KG1 (cell line): ENCODE data around the gene GPR158.

Experiments used
- DNase-seq: peaks from one replicate; lab custom pipeline; 2025; lab: John Stamatoyannopoulos, UW

GPR158 gene

DNA sequence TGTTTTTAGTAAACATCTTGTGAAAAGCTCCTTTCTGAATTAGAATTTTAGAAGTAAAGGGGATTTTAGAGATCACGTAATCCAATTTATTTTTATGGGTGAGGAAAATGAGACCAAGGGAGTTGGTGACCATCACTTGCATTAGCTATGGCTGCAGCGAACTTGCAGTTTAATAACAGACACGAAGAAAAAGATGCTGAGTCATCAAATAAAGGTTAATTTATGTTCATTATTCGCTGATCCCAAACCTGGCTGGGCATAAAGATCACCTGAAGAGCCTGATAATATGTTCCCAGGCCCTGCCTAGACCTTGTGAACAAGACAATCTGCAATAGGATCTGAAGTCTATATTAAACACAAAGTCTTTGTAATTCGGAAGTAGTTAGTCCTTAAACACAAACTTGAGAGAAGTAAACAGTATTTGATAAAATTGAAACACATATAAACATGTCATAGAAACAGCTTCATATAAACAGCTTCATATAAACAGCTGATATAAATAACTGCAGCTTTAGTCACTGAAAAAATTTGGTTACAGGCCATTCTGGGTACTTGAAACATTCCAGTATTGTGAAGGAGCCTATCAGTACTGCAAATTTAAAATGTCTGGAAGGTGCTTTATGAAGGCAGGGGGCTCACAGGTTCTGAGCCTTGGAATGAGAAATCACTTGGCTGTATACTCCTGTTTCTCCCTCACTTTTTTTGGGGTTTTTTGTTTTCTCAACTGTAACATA is 16.5 kb downstream of the GPR158 start:
- DNase-seq: no peak

DNA sequence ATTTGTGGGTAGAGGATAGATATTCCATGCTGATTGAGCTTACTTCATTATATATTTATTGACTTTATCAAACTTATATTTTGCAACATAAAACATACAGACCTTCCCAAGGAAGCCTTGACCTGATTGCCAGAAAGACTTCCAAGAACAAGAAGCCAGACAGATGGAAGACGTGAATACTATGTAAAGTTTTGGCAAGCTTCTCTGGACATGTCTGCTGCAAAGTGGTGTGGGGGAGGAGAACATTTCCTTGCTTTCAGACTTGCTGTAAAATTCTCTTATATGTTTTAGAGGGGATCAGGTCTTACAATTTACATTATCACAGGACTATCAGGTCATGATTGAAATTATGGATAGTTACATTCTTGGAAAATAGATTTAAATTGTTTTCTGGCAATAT is 23.4 kb downstream of the GPR158 start:
- DNase-seq: no peak

DNA sequence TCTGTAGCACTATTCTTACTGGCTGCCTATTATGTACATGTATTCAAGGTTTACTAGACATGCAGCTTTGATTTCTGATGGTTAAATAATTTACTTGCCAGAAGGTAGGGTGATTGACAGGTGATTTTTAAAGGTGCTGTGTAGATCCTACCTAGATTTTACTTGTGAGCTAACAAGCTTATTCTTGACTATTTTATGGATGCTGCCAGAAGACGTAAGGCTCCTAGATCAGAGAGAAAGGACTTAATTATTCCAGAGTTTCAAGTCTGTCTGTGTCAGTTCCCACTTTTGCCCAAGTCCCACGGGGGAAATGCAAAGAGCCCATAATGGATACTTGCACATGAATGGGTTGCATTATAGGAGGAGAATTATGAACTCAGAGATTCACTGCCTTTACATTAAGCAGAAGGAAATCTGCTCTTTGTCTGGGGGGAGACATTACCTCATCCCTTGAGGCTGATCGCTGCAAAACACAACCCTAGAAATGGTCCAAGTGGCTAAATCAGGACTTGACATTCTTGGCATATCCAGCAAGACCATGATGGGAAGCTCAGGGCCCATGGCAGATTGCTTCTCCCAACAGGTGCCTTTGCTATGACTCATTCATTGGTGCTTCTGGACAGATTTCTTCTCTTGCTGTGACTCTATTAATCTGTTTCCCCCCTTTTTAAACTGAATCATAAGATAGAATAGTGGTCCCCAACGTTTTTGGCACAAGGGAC is 32.1 kb downstream of the GPR158 start:
- DNase-seq: no peak

DNA sequence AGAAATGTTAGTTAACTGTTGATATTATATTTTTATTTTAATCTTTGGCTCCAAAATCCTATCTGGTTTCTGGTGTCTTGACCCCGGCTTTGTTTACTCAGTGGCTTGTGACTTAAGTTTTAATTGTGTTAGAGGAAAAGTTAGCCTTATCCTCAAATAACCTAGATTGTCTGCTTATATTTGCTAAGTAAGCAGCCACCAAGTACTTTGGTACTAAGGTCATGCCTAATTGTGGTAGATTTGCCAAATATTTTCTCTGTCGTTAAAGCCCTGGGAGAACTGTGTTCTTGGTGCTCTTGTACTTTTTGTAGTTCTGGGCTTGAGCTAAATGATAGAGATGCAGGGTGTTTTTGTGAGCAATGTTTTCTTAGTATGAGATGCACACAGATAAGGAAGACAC is 34.8 kb downstream of the GPR158 start:
- no peak for DNase-seq

DNA sequence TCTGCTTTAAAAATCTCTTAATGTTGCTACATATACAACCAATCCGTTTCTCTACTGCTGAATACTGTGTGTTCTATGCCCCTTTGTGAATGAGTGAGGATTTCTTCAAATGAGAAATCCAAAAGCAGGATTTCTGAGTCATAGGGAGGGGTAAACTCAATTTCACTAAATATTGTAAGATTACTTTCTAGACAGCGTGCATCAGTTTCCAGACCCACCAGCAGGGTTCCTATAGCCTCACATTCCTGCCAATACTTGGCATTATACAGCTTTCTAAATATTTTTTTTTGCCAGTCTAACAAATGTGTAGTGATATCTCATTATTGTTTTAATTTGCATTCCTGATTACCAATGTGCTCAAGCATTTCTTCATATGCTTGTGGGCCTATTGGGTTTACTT is 35.5 kb downstream of the GPR158 start:
- no peak for DNase-seq

DNA sequence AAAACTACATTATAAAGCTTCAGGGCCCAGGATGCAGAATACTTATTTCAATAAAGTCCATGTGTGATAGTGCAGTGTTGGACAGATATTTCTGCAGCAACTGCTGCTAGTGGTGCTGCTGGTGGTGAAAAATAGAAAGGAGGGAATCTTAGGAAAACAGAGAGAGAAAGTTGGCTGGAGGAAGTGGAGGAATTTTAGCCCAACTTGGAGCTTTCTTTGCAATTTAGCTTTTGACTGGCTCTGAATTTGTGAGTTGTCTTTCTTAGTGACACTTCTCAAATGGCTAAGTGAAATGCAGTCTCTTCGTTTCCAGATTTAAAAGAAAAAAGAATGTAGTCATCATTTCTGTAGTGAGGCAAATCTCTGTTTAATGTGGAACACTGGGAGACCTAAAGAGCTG is 45.4 kb downstream of the GPR158 start:
- DNase-seq: no peak

DNA sequence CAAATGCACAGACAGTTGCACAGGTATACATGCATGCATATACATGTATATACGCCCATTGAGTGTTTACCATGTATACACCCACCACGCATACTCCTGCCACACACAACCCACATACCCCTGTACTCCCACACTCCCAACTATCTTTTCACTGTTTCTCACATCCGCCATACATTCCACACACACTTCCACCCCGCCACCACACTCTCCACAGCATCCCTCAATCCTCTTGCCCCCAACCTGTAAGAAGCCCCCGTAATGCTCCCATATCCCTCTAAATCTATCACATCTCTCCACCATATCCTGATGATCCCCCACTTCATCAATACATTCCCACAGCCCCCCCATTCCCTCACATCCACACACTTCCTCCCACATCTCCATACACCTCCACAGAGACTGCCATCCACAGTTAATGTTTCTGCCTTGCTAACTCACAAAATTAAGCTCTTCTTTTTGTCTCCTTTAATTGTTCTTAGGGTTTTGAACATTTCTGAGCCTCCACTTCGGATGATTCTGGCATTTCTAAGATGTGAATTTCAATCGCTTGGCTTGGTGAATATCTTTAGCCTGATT is 47.4 kb downstream of the GPR158 start:
- DNase-seq: no peak

GRCh38 chr10:25226775-25227682 is 52.2 kb downstream of the GPR158 start:
- DNase-seq: no peak

DNA sequence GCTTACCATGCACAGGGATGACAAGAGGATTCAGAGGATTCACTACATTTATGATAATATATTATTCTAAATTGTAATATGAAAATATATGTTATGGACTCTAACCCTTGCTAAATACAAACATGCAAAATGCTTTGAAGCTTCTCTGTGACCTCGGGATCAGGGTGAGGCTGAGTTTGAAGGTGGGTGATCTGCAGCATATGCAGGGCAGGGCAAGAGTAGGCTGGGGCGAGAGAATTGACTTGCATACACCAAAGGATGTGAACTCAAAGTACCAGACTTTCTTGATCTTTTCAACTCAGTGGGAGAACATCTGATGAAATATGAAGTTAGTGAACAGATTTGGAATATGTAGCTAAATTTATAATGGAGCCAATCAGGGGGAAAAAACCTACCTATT is 57.0 kb downstream of the GPR158 start:
- no peak for DNase-seq

- no peak for DNase-seq
Observed at GRCh38 chr10:25232204-25232603, 57.4 kb downstream of the GPR158 start.

- DNase-seq: no peak
Observed at GRCh38 chr10:25245165-25245564, 70.4 kb downstream of the GPR158 start.

DNA sequence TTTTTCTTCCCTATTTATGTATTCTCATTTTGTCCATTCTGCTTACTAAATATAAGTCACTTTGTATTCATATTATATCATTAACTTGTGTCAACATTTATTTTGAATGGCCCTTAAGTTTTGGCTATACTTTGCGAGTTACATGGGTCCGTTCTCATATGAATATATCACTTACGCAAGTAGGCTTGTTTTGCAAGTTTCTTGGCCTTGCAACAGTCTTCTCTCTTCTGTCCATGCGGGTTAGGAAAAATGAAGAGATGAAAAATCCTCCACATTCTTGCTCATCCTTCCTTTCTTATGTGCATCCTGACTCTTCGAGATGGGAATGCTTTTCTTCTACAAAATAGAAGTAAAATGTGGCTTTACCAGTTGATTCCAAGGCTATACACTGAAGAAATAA is 82.8 kb downstream of the GPR158 start:
- DNase-seq: no peak

DNA sequence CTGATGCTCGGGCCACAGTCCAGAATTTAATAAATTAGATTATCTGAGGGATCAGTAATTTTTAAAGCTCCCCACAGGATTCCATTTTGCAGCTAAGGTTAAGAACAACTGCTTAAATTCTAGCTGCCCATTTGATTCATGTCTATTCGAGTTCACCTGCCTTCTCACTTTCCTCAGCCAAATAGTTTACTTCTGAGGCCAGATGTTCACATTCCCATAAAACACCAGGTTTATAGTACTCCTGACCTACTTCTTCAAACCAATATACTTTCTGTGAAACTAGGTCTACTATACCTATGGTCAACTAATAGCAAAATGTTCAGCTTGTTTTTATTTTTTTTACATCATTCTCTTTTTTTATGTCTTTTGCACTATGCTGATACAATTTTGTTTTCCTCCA is 86.3 kb downstream of the GPR158 start:
- DNase-seq: no peak

DNA sequence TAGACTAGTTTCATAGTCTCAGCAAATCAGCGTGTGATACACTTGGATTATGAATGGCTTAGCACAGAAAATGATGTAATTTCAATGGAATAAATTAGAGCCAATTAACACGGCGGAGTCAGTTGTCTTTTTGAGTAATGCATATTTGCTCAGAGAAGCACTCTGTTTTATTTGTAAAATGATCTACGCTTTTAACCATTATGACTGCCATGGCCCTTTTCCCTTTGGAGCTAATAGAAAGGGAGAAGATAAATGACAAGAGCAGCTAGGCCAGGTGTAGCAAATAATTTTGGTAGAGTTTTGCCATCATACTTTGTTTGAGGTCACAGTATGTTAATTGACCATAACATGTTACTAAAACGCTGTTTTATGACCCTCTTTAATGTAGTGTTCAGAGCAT is 86.8 kb downstream of the GPR158 start:
- DNase-seq: no peak

DNA sequence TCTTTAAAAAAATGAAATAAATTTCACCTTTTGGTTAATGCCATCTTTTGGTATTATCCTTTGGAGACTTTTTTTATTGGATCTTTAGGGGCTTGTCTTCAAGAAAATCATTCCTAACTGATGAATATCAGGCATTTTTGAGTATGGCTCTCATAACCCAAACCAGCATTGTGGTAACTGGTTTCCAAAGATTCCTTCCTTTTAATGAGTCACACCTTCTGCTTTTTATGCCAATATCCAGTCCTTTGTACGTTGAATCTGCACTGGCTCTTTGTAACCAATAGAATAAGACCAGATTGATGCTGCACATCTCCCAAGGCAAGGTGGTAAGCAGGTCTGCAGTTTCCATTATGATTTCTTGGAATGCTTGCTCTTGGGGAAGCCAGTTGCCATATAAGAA is 89.1 kb downstream of the GPR158 start:
- DNase-seq: no peak

DNA sequence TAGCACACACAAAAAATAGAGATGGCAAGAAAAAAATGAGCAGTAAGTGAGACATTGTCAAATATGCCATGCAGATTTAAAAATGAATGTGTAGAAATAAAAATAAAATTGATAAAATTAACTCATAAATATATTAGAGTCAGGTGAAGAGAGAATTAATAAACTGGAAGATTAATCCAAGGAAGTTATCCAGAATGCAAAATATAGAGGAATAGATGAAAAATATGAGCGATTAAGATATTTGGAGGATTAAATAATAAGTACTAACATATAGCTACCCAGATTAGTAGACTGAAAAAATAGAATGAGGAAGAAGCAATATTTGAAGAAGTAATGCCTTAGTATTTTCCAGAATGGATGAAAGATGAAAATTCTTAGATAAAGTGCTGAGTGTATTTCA is 103.4 kb downstream of the GPR158 start:
- no peak for DNase-seq

DNA sequence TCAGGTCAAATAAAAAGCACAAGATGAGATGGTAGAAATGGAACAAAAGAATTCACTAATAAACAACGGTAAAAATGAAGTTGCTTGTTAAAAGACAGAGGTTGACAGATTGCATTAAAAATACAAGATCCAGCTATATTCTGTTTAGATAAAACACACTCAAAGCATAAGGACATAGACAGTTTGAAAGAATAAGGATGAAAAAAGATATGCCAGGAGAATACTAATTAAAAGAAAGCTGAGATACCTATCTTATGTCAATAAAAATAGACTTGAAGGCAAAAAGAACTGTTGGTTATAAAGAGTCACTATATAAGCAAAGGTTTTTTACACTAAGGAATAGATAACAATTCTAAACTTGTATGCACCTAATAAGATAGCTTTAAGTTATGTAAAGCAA is 105.3 kb downstream of the GPR158 start:
- DNase-seq: no peak

- no peak for DNase-seq
Observed at GRCh38 chr10:25280573-25280972, 105.8 kb downstream of the GPR158 start.

DNA sequence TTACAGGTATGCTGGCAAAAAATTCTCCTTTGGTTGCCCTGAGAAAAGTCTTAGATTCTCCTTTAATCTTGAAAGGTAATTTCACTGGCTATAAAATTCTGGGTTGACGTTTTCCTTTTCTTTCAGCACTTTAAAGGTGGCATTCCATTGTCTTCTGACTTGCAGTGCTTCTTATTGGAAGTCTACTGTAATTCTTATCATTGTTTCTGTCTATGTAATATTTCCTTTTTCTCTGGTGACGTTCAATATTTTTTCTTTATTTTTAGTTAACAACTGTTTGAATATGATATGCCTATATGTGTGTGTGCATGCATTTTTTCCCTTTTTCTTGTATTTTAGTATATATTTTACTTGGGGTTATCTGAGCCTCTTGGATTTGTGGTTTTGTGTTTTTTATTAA is 111.0 kb downstream of the GPR158 start:
- DNase-seq: no peak

- no peak for DNase-seq
Observed at GRCh38 chr10:25288181-25288580, 113.4 kb downstream of the GPR158 start.

DNA sequence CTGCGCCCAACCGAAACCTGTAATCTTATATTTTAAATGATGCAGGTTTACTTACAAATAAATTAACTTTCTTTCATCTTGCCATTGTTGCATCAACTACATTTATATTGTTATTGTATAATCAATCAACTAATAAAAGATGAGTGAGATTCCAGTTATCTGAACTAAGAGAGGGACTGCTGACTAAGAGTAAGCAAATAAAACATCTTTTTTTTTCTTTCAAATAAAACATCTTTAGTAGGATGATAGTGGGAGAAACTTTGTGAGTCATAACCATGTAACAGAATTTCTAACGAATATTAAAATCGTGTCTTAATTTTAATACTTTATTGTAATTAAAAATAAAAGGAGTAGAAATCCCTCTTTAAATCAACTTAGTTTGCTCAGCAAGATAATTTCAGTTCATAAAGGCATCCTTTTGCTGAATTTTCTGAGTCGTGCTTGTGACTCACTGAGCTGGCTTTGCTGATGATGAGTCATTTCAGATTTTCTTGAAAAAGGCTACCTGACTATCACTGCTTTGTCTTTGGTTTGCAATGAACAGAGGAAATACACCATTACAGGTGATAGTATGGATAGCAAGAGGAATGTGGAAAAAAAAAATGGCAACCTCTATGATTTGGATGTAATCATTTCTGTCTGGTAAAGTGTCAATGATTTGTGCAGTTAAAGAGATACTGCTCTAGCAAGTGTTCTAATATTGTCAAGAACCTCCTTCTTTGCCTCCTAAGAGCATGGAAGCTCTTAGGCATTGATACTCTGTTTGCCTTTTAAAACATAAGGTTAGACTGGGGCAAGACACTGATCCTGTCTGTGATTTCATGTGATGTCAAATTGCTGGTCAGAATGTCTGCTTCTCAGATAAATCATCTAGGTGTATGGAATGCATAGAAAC is 119.5 kb downstream of the GPR158 start:
- DNase-seq: no peak
